ENCODE data around the gene ATXN7L1. TPM values are rescaled to one million over a fixed set of nuclear protein-coding genes. Genes with fewer than 3 reads are reported as not detected.

Gene ATXN7L1
- total RNA-seq, 3 donors from 2014 or later (not counting 1 experiment from before 2014, with no cell fraction given): 37.5 to 48.6 (median 47.9) TPM

DNA sequence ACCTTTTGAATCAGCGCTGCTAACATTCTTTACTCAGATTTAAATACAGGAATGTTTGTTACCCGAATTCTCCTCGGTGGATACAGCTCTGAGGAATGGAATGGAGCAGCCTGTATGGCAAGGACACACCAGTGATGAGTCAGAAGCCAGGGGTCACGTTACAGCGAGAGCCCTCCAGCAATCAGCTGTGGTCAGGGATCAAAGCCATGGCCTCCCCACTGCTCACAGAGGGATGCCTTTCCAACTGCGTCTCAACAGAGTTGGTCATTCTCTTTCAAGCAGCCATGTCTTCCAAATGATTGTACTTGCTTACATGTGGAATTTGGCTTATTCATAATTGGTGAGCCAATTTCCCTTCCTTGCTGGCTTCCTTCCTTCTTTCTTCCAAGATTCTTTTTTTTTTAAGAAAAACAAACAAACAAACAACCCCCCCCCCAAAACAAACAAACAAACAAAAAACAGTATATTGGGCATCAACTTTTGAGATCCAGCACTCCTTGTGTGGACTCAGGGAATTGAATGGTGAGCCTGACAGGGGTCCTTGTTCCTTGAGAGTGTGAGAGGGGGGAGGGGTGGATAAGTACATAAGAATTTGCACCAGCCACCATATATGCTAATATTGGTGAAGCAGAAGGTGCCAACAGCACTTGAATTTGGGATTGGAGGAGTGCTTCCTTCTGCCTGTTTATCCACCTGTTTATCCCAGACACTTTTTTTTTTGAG lies 100.2 kb downstream of the ATXN7L1 start:
- Histone ChIP-seq H3K27me3 (ENCODE audit: control insufficient read depth, insufficient read depth, low read length) (no peaks in the 10 kb centered on the region), H3K27ac (ENCODE audit: low read length) (no peak overlapping the region), H3K36me3 (ENCODE audit: control insufficient read depth, insufficient read depth, low read length) (no peaks in the 10 kb centered on the region), H3K9me3 (ENCODE audit: control insufficient read depth, insufficient read depth, low read length) (no peaks in the 10 kb centered on the region), H3K4me3 (ENCODE audit: low read length) (no peak overlapping the region), H3K4me1 (ENCODE audit: control insufficient read depth, insufficient read depth, low read length) (no peaks in the 10 kb centered on the region)
- H3K4me1 Mint-ChIP-seq: peaks cover 9 to 18% of the 10 kb centered on the region in 2 donors
- H3K27ac Mint-ChIP-seq: no peak overlapping the region
- H3K27me3 Mint-ChIP-seq (ENCODE audit: low read depth in 2 of 2): no peaks in the 10 kb centered on the region
- no peak overlapping the region for H3K4me3 Mint-ChIP-seq
- H3K9me3 Mint-ChIP-seq: no peaks in the 10 kb centered on the region
- no peaks in the 10 kb centered on the region for H3K36me3 Mint-ChIP-seq
- TF ChIP-seq, protein P1, sequence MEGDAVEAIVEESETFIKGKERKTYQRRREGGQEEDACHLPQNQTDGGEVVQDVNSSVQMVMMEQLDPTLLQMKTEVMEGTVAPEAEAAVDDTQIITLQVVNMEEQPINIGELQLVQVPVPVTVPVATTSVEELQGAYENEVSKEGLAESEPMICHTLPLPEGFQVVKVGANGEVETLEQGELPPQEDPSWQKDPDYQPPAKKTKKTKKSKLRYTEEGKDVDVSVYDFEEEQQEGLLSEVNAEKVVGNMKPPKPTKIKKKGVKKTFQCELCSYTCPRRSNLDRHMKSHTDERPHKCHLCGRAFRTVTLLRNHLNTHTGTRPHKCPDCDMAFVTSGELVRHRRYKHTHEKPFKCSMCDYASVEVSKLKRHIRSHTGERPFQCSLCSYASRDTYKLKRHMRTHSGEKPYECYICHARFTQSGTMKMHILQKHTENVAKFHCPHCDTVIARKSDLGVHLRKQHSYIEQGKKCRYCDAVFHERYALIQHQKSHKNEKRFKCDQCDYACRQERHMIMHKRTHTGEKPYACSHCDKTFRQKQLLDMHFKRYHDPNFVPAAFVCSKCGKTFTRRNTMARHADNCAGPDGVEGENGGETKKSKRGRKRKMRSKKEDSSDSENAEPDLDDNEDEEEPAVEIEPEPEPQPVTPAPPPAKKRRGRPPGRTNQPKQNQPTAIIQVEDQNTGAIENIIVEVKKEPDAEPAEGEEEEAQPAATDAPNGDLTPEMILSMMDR (IDR thresholded peaks at IDR 0.05): no peak
- intact Hi-C loops (cut with micrococcal nuclease): no loop called here
- WGBS (ENCODE audit: insufficient coverage): 92% methylated on average over 6 of the region's 6 CpGs
- ATAC-seq: no peak
- no peak for DNase-seq

DNA sequence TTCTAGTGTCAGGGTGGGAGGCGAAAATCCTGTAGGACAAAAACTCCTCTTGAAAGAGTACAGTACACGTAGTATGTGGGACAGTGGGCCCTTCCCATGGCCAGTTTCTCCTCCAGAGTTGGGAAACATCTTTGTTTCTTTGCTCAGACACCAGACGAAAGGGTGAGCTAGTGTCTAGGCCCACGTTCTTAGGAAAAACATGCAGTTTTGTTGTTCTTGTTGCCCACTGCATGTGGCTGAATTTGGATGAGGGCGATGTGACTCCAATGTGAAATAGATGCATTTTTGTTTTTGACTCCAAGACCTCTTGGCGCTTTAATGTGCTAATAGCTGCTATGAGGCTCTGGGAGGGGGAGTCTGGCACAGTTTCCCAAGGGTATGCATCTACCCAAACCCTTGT lies 100.8 kb downstream of the ATXN7L1 start:
- no peak for ATAC-seq
- Mint-ChIP-seq H3K27me3 (ENCODE audit: low read depth in 2 of 2) (no peaks in the 10 kb centered on the region), H3K27ac (no peak overlapping the region), H3K4me3 (no peak overlapping the region), H3K36me3 (no peaks in the 10 kb centered on the region), H3K4me1 (peaks cover 11 to 18% of the 10 kb centered on the region in 2 donors), H3K9me3 (no peaks in the 10 kb centered on the region)
- TF ChIP-seq, protein P1 (IDR thresholded peaks at IDR 0.05): no peak
- no peaks in the 10 kb centered on the region for H3K9me3 ChIP-seq (ENCODE audit: control insufficient read depth, insufficient read depth, low read length)
- no peak overlapping the region for H3K27ac ChIP-seq (ENCODE audit: low read length)
- H3K4me3 ChIP-seq (ENCODE audit: low read length): no peak overlapping the region
- H3K4me1 ChIP-seq (ENCODE audit: control insufficient read depth, insufficient read depth, low read length): no peaks in the 10 kb centered on the region
- DNase-seq: no peak
- intact Hi-C loops (cut with micrococcal nuclease): no loop called here
- WGBS (ENCODE audit: insufficient coverage): 90% methylated on average over 6 of the region's 6 CpGs
- H3K27me3 ChIP-seq (ENCODE audit: control insufficient read depth, insufficient read depth, low read length): no peaks in the 10 kb centered on the region
- H3K36me3 ChIP-seq (ENCODE audit: control insufficient read depth, insufficient read depth, low read length): no peaks in the 10 kb centered on the region

DNA sequence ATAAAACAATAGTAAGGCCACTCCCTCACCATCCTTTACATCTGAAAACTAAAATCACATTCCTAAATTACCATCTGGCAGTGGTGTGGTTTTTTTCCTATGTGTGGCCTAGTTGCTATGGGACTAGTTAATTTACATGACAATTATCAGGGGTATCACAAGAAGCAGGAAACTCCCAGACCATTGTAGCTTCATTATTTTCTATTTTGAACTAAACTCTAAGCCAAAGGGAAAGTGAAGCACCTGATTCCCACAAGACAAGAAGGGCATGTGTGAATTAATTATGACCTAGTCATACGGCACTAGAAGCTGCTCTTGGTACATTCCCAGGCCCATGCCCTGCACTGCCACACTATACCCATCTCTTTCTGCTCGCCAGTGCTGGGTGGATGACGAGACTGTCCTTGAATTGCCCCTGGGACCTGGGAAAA lies 103.4 kb downstream of the ATXN7L1 start:
- Histone ChIP-seq H3K27me3 (ENCODE audit: control insufficient read depth, insufficient read depth, low read length) (no peaks in the 10 kb centered on the region), H3K36me3 (ENCODE audit: control insufficient read depth, insufficient read depth, low read length) (no peaks in the 10 kb centered on the region), H3K27ac (ENCODE audit: low read length) (no peak overlapping the region), H3K4me1 (ENCODE audit: control insufficient read depth, insufficient read depth, low read length) (no peaks in the 10 kb centered on the region), H3K4me3 (ENCODE audit: low read length) (no peak overlapping the region), H3K9me3 (ENCODE audit: control insufficient read depth, insufficient read depth, low read length) (no peaks in the 10 kb centered on the region)
- Mint-ChIP-seq H3K27ac (no peak overlapping the region), H3K36me3 (no peaks in the 10 kb centered on the region), H3K27me3 (ENCODE audit: low read depth in 2 of 2) (no peaks in the 10 kb centered on the region), H3K4me3 (no peak overlapping the region), H3K4me1 (peaks cover 11 to 26% of the 10 kb centered on the region in 2 donors), H3K9me3 (no peaks in the 10 kb centered on the region)
- intact Hi-C loops (cut with micrococcal nuclease): no loop called here
- TF ChIP-seq, protein P1 (IDR thresholded peaks at IDR 0.05): no peak
- DNase-seq: no peak
- 97% methylated on average over 3 of the region's 3 CpGs for WGBS (ENCODE audit: insufficient coverage)
- ATAC-seq: no peak

Data from natural killer cell (primary cell).